H7 (cell line): ENCODE measurements around the gene CHAF1B. TPM values are rescaled to one million over a fixed set of nuclear protein-coding genes. Genes with fewer than 3 reads are reported as not detected.

Experiments used
- DNase-seq: peaks from one replicate; pipeline ENCODE4 v3.0.0; 2012
- H3K27me3 ChIP-seq: 2 replicates; pipeline ENCODE4 v1.6.0; 2011; ENCODE audit warnings: mild to moderate bottlenecking, low read length; ENCODE audit not compliant: control insufficient read depth, insufficient read depth
- H3K36me3 ChIP-seq: replicated peaks from 2 replicates; pipeline ENCODE4 v1.5.1; 2011; ENCODE audit warnings: low read length; ENCODE audit not compliant: control insufficient read depth, insufficient read depth
- H3K4me3 ChIP-seq: 2 replicates; pipeline ENCODE4 v1.5.1; 2011; ENCODE audit warnings: low read depth, mild to moderate bottlenecking, control low read depth, low read length, moderate library complexity; ENCODE audit not compliant: insufficient read depth
- total RNA-seq: library from RNA; depleted of rRNA; stranded (reverse); fragments of >200 nt; shearing (Covaris generic); gene quantifications from 2 replicates; pipeline ENCODE4 v1.2.3, GENCODE V29; 2014

The CHAF1B gene
- total RNA-seq, 1 experiment from 2014 or later: 13.9 TPM

DNA sequence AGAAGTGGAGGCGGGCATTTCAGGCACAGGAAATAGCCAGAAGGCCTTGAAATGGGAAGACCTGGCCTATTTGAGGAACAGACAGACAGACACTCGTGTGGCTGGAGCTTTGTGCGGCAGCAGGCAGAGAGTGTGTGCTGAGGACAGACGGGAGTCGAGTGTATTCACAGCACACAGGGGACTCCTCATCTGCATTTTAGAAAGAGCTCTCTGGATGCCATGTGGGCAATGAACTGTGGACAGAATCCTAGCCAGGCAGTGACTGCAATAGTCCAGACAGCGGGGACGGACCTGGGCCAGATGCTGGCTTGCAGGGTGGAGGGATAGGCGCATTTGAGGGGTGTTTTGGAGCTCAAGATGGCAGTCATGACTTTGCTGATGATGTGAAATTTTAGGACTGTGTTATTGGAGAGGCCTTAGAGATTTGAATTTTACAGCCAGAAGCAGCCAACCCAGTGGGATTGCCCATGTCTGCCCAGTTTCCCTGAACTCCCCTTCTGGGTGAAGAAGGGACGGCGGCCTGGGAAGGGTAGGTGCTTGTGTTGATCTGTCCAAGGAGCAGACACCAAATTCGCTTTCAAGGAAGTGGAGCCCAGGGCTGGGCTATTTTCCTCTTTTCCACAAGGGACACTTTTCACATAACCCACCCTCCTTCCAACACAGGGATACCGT is 43.7 kb downstream of the CHAF1B start:
- DNase-seq: no peak
- Histone ChIP-seq H3K36me3 (no peaks in the 10 kb centered on the region), H3K27me3 (no peaks in the 10 kb centered on the region), H3K4me3 (no peak overlapping the region)

DNA sequence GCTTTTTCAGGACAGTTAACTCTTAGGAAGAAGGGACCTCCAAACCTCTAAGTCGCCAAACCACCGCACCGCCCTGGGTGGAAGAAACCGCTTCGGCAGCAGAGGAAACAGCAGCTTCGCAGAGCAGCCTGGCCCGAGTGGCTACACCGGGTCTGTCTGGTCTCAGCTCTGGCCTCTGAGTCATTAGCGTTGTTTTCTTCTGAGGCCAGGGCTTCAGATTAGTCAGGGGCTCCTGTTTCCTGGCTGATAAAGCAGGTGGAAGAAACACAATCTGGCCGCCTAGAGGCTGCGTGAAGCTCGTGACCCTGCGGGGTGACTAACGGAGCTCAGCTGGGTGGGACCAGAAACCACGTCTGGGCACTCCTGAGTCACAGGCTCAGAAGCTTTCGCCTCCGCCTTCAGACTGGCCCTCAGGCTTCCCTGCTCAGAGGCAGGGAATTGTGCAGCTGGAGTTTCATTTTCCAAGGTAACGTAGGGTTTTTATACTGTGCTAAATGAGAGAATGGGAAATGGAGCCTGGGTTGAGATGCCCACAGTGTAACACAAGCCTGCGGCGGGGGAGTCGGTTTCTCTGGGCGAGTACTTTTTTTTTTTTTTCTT is 44.9 kb downstream of the CHAF1B start:
- Histone ChIP-seq H3K27me3 (no peaks in the 10 kb centered on the region), H3K36me3 (no peaks in the 10 kb centered on the region), H3K4me3 (no peak overlapping the region)
- peak; percentile 71 for DNase-seq

DNA sequence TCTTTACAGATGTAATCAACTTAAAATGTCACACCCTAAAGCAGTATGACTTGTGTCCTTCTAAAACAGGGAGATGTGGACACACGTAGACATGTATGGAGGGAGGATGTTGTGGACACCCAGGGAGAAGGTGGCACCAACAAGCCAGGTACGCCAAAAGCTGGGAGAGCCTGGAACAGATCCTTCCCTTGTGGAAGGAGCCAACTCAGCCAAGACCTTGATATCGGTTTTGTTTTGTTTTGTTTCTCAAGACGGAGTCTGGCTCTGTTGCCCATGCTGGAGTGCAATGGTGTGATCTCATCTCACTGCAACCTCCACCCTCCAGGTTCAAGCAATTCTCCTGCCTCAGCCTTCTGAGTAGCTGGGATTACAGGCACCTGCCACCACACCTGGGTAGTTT is 45.6 kb downstream of the CHAF1B start:
- Histone ChIP-seq H3K27me3 (no peaks in the 10 kb centered on the region), H3K36me3 (no peaks in the 10 kb centered on the region), H3K4me3 (no peak overlapping the region)
- no peak for DNase-seq

- no peak overlapping the region for H3K4me3 ChIP-seq
- no peaks in the 10 kb centered on the region for H3K36me3 ChIP-seq
- DNase-seq: no peak
- no peaks in the 10 kb centered on the region for H3K27me3 ChIP-seq
These were observed 46.1 kb downstream of the CHAF1B start for GRCh38 chr21:36431252-36431651.

- no peak for DNase-seq
- no peaks in the 10 kb centered on the region for H3K27me3 ChIP-seq
- no peaks in the 10 kb centered on the region for H3K36me3 ChIP-seq
- no peak overlapping the region for H3K4me3 ChIP-seq
These were observed 48.0 kb downstream of the CHAF1B start for GRCh38 chr21:36433059-36433709.

GRCh38 chr21:36434144-36434543 is 49.0 kb downstream of the CHAF1B start:
- DNase-seq: no peak
- Histone ChIP-seq H3K36me3 (no peaks in the 10 kb centered on the region), H3K4me3 (no peak overlapping the region), H3K27me3 (no peaks in the 10 kb centered on the region)

GRCh38 chr21:36436829-36437744 is 51.9 kb downstream of the CHAF1B start:
- Histone ChIP-seq H3K27me3 (no peaks in the 10 kb centered on the region), H3K36me3 (no peaks in the 10 kb centered on the region), H3K4me3 (no peak overlapping the region)
- no peak for DNase-seq

DNA sequence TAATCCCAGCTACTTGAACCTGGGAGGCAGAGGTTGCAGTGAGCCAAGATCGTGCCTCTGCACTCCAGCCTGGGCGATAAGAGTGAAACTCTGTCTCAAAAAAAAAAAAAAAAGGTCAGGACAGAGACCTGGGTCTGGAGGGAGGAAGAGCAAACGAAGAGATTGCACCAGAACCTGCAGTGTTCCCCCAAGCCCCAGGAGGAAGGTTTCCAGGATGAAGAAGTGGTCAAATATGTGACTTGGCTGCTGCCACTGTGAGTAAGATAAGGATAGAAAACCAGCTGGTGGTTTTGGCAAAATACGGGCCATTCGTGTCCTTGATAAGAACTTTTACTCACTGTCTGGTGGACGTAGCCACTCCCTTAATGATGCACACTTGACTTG is 52.5 kb downstream of the CHAF1B start:
- no peaks in the 10 kb centered on the region for H3K36me3 ChIP-seq
- no peak overlapping the region for H3K4me3 ChIP-seq
- DNase-seq: no peak
- H3K27me3 ChIP-seq: no peaks in the 10 kb centered on the region

DNA sequence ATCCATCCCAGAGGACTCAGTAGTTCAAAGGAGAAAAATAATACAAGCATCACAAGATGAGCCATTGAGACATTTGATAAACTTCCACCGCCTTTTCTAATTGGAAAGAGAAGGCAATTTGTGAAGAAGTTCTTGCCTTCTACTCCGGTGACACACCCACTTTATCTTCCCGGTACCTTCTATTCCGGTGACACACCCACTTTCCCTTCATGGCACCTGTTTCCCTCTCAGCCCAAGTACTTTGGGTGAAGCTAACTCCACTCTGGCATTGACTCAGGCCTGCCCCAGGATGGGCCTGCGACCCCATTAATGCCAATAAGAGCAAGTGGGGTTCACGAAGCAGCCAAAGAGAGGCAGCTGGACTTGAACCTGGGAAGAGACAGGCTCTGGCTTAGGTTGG is 56.5 kb downstream of the CHAF1B start:
- Histone ChIP-seq H3K36me3 (no peaks in the 10 kb centered on the region), H3K4me3 (no peak overlapping the region), H3K27me3 (no peaks in the 10 kb centered on the region)
- DNase-seq: no peak

- Histone ChIP-seq H3K4me3 (no peak overlapping the region), H3K36me3 (no peaks in the 10 kb centered on the region), H3K27me3 (no peaks in the 10 kb centered on the region)
- no peak for DNase-seq
These were observed 61.1 kb downstream of the CHAF1B start for GRCh38 chr21:36446301-36446700.

GRCh38 chr21:36450511-36450910 is 65.3 kb downstream of the CHAF1B start:
- no peak for DNase-seq
- H3K4me3 ChIP-seq: no peak overlapping the region
- H3K36me3 ChIP-seq: no peaks in the 10 kb centered on the region
- no peaks in the 10 kb centered on the region for H3K27me3 ChIP-seq

DNA sequence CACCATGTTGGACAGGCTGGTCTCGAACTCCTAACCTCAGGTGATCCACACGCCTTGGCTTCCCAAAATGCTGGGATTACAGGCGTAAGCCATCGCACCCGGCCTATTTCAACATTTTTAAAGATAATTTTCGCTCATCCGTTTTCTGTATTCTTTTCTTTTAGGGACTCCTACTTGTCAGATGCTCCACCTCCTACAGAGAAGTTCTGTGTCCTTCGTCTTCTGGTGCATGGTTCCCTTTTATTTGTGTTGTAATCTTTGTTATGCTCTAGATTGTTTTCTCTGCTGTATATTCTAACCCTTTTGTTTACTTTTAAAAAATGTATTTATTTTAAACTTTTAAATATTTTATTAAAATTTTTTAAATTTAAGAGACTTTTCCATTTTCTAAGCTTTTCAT is 66.3 kb downstream of the CHAF1B start:
- DNase-seq: no peak
- Histone ChIP-seq H3K27me3 (no peaks in the 10 kb centered on the region), H3K4me3 (no peak overlapping the region), H3K36me3 (no peaks in the 10 kb centered on the region)

DNA sequence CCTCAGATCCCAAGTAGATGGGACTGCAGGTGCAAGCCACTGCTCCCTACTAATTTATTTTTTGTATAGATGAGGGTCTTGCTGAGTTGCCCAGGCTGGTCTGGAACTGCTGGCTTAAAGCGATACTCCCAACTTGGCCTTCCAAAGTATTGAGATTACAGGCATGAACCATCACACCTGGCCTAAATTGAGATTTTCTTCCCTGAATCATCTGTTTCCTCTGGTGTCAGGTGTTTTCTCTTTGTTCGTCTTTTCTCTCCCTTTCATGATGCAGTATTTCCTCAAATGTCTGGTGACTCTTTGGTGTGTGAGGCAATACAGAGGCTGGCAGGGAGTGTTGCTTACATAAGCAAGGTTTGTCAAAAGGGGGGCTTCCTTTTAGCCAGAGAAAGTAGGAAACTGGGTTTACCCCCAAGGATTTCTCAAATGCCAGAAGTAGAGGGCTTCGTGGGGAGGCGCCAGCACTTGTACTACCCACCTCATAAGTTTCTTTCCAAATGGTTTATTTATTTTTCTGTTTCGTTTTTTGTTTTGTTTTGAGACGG is 67.2 kb downstream of the CHAF1B start:
- H3K27me3 ChIP-seq: no peaks in the 10 kb centered on the region
- no peak overlapping the region for H3K4me3 ChIP-seq
- no peaks in the 10 kb centered on the region for H3K36me3 ChIP-seq
- DNase-seq: no peak

DNA sequence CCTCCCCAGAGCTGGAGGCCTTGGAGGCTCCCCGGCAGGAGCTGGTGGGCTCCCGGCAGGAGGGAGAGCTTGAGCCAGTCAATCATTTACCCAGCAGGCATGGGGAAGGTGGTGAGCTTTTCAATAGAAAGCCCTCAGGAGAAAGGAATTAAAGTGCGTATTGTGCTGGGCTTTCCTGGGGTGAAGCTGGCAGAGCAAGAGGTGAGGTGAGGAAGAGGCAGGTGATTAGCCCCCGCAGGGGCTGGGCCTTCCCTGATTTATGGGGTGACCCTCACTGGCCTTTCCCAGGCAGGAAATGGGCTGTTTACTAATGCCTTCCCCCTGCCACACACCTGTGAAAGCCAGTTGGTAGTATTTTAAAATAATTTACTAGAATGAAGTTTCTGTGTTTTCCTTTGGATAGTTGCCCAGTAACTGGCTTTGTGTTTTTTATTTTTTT is 68.9 kb downstream of the CHAF1B start:
- H3K36me3 ChIP-seq: no peaks in the 10 kb centered on the region
- H3K4me3 ChIP-seq: no peak overlapping the region
- H3K27me3 ChIP-seq: no peaks in the 10 kb centered on the region
- peak; percentile 61 for DNase-seq
